Upper lobe of left lung (tissue), 4 donors: Measurements from ENCODE around the gene APOL3.
"Not testable (repeated sequence)": the region's sequence is repeated elsewhere in the genome, so short reads cannot be mapped to it uniquely, and the experiment has no call there.

Experiments used
- POLR2A ChIP-seq, 4 donors: fragments of 450-650 bp; IDR thresholded peaks; one replicate each; pipeline ENCODE4 v1.5.1; 2016 to 2017; ENCODE audit warnings: antibody characterized with exemption in 4 of 4, mild to moderate bottlenecking in 2 of 4
- POLR2AphosphoS5 ChIP-seq, 2 donors: sonication (generic); formaldehyde crosslinking; IDR thresholded peaks; one replicate each; pipeline ENCODE4 v1.5.1; 2017; ENCODE audit warnings: antibody characterized with exemption in 2 of 2
- TF ChIP-seq, protein P1 (sequence below), 6 experiments: fragments of 450-650 bp in 4 of 6; fragments of 200-600 bp in 2 of 6; sonication (generic) in 2 of 6; IDR thresholded peaks; one replicate each; pipeline ENCODE4 v1.5.1; 2016 to 2019; ENCODE audit warnings: antibody characterized with exemption in 6 of 6

DNA sequence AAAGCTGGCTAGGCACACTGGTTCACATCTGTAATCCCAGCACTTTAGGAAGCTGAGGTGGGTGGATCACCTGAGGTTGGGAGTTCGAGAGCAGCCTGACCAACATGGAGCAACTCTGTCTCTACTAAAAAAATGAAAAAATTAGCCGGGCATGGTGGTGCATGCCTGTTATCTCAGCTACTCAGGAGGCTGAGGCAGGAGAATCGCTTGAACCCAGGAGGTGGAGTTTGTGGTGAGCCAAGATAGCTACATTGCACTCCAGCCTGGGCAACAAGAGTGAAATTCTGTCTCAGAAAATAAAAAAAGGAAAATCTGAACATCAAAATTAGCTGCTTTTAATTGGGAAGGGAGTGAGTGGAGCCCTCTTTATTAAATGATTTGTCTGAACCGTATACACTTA lies 7.7 kb downstream of the APOL3 start:
- TF ChIP-seq, protein P1, sequence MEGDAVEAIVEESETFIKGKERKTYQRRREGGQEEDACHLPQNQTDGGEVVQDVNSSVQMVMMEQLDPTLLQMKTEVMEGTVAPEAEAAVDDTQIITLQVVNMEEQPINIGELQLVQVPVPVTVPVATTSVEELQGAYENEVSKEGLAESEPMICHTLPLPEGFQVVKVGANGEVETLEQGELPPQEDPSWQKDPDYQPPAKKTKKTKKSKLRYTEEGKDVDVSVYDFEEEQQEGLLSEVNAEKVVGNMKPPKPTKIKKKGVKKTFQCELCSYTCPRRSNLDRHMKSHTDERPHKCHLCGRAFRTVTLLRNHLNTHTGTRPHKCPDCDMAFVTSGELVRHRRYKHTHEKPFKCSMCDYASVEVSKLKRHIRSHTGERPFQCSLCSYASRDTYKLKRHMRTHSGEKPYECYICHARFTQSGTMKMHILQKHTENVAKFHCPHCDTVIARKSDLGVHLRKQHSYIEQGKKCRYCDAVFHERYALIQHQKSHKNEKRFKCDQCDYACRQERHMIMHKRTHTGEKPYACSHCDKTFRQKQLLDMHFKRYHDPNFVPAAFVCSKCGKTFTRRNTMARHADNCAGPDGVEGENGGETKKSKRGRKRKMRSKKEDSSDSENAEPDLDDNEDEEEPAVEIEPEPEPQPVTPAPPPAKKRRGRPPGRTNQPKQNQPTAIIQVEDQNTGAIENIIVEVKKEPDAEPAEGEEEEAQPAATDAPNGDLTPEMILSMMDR (IDR thresholded peaks at IDR 0.05): not testable (repeated sequence)
- not testable (repeated sequence) for TF ChIP-seq POLR2A, POLR2AphosphoS5 (IDR thresholded peaks at IDR 0.05)
